Measurements from ENCODE around the gene RUNDC3A.

DNA sequence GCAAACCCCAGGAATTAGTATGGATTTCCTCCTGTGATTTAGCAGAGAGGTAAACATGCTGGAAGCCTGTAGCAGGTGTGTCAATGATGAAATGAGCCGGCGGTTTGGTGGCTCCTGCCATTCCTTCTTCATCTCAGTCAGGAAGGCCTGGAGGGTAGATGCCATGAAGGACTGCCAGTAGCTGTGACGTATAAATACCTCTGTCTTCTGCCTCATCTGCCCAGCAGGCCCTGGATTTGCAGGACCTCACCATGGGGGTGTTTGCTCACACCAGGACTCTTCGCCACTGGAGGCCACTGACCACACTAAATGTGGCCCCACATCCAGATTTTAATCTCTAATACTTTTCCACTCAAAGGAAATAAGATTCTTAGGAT lies 24.4 kb upstream of the RUNDC3A start:
- TF ChIP-seq, protein P1, sequence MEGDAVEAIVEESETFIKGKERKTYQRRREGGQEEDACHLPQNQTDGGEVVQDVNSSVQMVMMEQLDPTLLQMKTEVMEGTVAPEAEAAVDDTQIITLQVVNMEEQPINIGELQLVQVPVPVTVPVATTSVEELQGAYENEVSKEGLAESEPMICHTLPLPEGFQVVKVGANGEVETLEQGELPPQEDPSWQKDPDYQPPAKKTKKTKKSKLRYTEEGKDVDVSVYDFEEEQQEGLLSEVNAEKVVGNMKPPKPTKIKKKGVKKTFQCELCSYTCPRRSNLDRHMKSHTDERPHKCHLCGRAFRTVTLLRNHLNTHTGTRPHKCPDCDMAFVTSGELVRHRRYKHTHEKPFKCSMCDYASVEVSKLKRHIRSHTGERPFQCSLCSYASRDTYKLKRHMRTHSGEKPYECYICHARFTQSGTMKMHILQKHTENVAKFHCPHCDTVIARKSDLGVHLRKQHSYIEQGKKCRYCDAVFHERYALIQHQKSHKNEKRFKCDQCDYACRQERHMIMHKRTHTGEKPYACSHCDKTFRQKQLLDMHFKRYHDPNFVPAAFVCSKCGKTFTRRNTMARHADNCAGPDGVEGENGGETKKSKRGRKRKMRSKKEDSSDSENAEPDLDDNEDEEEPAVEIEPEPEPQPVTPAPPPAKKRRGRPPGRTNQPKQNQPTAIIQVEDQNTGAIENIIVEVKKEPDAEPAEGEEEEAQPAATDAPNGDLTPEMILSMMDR (IDR thresholded peaks at IDR 0.05; ENCODE audit: low read length) = no peak
- no peak for TF ChIP-seq EZH2 (IDR thresholded peaks at IDR 0.05; ENCODE audit: borderline replicate concordance, low read length)

All from OCI-LY1 (cell line).